ENCODE data around the gene TCF7L2.
A peak's percentile ranks its signal among the peaks of the same experiment; 100 is the strongest.

TCF7L2 gene

DNA sequence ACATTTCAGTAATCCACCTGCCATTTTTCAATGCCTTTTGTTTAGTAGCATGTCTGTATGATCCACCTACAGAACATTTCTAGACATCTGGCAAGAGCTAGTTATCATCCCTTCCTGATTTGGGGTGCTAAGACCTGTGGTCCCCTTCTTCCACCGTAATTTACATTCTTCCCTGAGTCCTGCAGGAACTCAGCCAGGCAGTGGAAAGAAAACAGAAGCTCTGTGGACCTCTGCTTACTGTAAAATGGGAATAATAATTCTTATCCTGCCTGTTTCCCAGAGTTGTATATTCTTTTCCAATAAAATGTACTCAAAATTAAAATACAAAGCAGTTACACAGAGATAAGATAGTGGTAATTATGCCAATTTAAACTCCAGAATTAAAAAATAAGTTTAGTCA lies 126.9 kb downstream of the TCF7L2 start:
- H3K4me3 ChIP-seq (ENCODE audit: low read depth, low read length) = no peak overlapping the region
- no peak for DNase-seq (ENCODE audit: low read depth)

DNA sequence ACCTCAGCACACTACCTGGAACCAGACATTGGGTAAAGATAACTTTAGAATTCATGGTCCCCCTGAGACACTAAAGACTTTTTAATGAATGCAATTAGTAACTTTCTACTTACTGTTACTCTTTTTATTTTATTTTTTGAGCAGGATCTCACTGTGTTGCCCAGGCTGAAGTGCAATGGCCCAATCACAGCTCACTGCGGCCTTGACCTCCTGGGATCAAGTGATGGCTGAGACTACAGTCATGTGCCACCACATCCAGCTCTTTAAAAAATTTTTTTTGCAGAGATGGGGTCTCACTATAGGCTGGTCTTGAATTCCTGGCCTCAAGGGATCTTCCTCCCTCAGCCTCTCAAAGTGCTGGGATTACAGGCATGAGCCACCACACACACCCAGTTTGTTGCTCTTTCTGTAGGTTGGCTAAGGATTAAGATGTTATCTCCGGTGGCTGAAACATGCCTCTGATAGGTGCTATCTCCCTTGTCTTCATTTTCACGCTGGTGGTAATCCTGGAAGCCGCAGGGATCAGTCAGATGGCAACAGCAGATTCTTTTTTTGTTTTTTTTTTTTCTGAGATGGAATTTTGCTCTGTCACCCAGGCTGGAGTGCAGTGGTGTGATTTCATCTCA lies 128.3 kb downstream of the TCF7L2 start:
- no peak for DNase-seq (ENCODE audit: low read depth)
- H3K4me3 ChIP-seq (ENCODE audit: low read depth, low read length) = no peak overlapping the region

GRCh38 chr10:113080061-113080924 lies 130.2 kb downstream of the TCF7L2 start:
- DNase-seq (ENCODE audit: low read depth) = no peak
- H3K4me3 ChIP-seq (ENCODE audit: low read depth, low read length) = no peak overlapping the region

GRCh38 chr10:113080925-113081229 lies 130.8 kb downstream of the TCF7L2 start:
- no peak for DNase-seq (ENCODE audit: low read depth)
- H3K4me3 ChIP-seq (ENCODE audit: low read depth, low read length) = no peak overlapping the region

GRCh38 chr10:113084031-113084430 lies 134.0 kb downstream of the TCF7L2 start:
- no peak for DNase-seq (ENCODE audit: low read depth)

DNA sequence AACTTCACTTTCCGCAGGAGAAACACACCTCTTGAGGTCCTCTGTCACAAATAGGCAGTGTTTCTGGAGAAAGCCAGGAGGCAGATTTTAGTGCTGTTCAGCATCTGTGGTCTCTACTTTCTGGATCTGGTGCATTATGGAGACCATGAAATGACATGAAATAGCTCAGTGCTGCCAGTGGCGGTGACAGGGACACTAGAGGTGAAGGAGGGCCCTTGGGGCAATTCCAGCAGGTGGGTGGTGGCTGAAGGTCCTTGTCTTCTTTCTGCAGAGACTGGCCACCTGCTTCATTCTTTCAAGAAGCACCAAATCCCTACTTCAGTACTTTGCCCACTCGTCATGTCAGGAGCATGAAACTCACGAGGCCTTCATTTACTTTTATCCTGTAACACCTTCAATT lies 135.7 kb downstream of the TCF7L2 start:
- DNase-seq (ENCODE audit: low read depth) = no peak
- no peak overlapping the region for H3K4me3 ChIP-seq (ENCODE audit: low read depth, low read length)

More at GRCh38 chr10:113084031-113084430, 134.0 kb downstream of the TCF7L2 start:
- H3K4me3 ChIP-seq (ENCODE audit: low read depth, low read length) = no peak overlapping the region

- H3K4me3 ChIP-seq (ENCODE audit: low read depth, low read length) = no peak overlapping the region
- DNase-seq (ENCODE audit: low read depth) = no peak
Measured at GRCh38 chr10:113086282-113086681, 136.2 kb downstream of the TCF7L2 start.

- DNase-seq (ENCODE audit: low read depth) = peak; percentile 99
- H3K4me3 ChIP-seq (ENCODE audit: low read depth, low read length) = no peak overlapping the region
Measured at GRCh38 chr10:113087165-113088029, 137.3 kb downstream of the TCF7L2 start.

- DNase-seq (ENCODE audit: low read depth) = no peak
- H3K4me3 ChIP-seq (ENCODE audit: low read depth, low read length) = no peak overlapping the region
Measured at GRCh38 chr10:113088194-113088593, 138.1 kb downstream of the TCF7L2 start.

- DNase-seq (ENCODE audit: low read depth) = no peak
- no peak overlapping the region for H3K4me3 ChIP-seq (ENCODE audit: low read depth, low read length)
Measured at GRCh38 chr10:113089551-113089950, 139.5 kb downstream of the TCF7L2 start.

DNA sequence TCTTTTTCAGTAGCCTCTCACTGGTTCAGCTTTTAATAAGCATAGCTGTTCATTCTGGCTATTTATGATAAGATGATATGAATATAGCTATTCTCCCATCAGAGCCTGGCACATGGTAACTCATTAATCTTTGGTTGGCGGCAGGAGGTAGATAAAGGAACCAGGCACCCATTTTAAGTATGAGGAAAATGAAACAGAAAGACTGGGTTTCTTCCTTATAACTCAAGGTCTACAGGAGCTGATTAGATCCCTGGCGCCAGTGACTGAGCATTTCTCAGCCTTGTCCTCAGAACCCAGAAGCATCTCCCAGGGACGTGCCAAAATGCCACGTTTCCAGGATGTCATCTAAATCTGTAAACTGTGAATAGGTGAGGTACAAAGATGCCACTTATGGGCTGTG lies 141.9 kb downstream of the TCF7L2 start:
- H3K4me3 ChIP-seq (ENCODE audit: low read depth, low read length) = no peak overlapping the region
- no peak for DNase-seq (ENCODE audit: low read depth)

GRCh38 chr10:113093188-113094113 lies 143.4 kb downstream of the TCF7L2 start:
- no peak overlapping the region for H3K4me3 ChIP-seq (ENCODE audit: low read depth, low read length)
- no peak for DNase-seq (ENCODE audit: low read depth)

GRCh38 chr10:113094114-113094486 lies 144.1 kb downstream of the TCF7L2 start:
- H3K4me3 ChIP-seq (ENCODE audit: low read depth, low read length) = no peak overlapping the region
- no peak for DNase-seq (ENCODE audit: low read depth)

GRCh38 chr10:113095419-113096127 lies 145.5 kb downstream of the TCF7L2 start:
- no peak for DNase-seq (ENCODE audit: low read depth)
- no peak overlapping the region for H3K4me3 ChIP-seq (ENCODE audit: low read depth, low read length)

DNA sequence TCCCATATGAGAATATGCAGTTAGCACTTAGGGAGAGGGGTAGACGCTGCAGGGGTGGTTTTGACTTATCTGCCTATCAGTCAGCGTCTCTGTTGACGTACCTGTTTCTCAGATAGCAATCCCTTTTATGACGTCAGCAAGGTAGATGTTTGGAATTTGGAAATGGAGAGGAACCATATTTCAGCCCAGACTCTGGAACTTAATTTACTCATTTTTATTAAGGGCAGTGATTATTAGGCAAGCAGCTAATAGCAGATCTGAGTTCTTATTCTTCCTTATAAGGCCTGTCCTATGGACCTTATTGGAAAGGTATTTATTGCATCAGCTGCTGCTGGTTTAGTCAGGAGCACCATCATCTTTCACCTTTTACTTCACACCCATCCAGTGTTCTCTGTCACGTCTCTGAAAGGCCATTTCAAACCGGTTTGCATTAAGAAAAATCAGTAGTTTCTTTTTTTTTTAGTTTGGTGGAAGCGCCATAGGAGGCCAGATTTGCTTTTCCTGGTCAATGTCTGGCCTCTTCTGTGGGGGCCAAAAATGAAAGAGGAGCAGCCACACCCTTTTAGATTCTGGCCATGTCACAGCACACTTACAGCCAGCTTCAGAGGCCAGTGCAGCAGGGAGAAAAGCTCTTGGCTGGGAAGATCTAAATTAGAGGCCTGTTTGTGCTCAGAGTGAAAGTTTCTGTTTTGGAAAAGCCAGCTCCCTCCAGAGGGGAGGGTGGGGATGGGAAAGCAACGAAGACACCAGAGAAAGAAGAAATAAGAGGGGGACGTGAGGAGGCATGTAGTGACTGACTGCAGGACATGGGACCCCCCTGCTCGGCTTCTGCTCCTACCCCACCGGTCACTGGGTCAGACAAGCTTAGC lies 146.3 kb downstream of the TCF7L2 start:
- no peak overlapping the region for H3K4me3 ChIP-seq (ENCODE audit: low read depth, low read length)
- no peak for DNase-seq (ENCODE audit: low read depth)

GRCh38 chr10:113097036-113097435 lies 147.0 kb downstream of the TCF7L2 start:
- DNase-seq (ENCODE audit: low read depth) = no peak
- no peak overlapping the region for H3K4me3 ChIP-seq (ENCODE audit: low read depth, low read length)

GRCh38 chr10:113099431-113100183 lies 149.6 kb downstream of the TCF7L2 start:
- no peak overlapping the region for H3K4me3 ChIP-seq (ENCODE audit: low read depth, low read length)
- DNase-seq (ENCODE audit: low read depth) = no peak

Measured in skeletal muscle cell (primary cell).